NCI-H146 treated with DMSO at 0.1 percent for 48 hours (cell line): ENCODE data around the gene RHBG.

Experiments
- DNase-seq: peaks from one replicate; lab custom pipeline; 2025; ENCODE audit not compliant: unreplicated experiment; lab: John Stamatoyannopoulos, UW

RHBG gene

GRCh38 chr1:156422602-156423091 is 53.6 kb downstream of the RHBG start:
- DNase-seq: no peak

GRCh38 chr1:156423422-156424352 is 54.7 kb downstream of the RHBG start:
- DNase-seq: no peak

- DNase-seq: no peak
Measured at GRCh38 chr1:156424806-156425432, 55.9 kb downstream of the RHBG start.

- DNase-seq: no peak
Measured at GRCh38 chr1:156425943-156426342, 56.9 kb downstream of the RHBG start.

GRCh38 chr1:156427957-156428356 is 58.9 kb downstream of the RHBG start:
- DNase-seq: no peak

- DNase-seq: no peak
Measured at GRCh38 chr1:156428746-156429288, 59.8 kb downstream of the RHBG start.

GRCh38 chr1:156429313-156430060 is 60.5 kb downstream of the RHBG start:
- no peak for DNase-seq

- DNase-seq: no peak
Measured at GRCh38 chr1:156430303-156430702, 61.3 kb downstream of the RHBG start.

GRCh38 chr1:156430866-156431265 is 61.9 kb downstream of the RHBG start:
- DNase-seq: no peak

- no peak for DNase-seq
Measured at GRCh38 chr1:156431366-156431765, 62.4 kb downstream of the RHBG start.

GRCh38 chr1:156431769-156432668 is 63.0 kb downstream of the RHBG start:
- DNase-seq: no peak

GRCh38 chr1:156432669-156433018 is 63.6 kb downstream of the RHBG start:
- no peak for DNase-seq

- no peak for DNase-seq
Measured at GRCh38 chr1:156433032-156433431, 64.0 kb downstream of the RHBG start.

GRCh38 chr1:156433602-156434001 is 64.6 kb downstream of the RHBG start:
- no peak for DNase-seq
